Measurements from ENCODE around the gene LCE4A.
"Not testable (repeated sequence)": the region's sequence is repeated elsewhere in the genome, so short reads cannot be mapped to it uniquely, and the experiment has no call there.

LCE4A gene

GRCh38 chr1:152707860-152708259 lies at the start of gene LCE4A:
Gene LCE4A, plus strand, starts transcription at chr1:152708160. Its CDS starts 916 bp downstream, at chr1:152709076.
- no peak for DNase-seq

GRCh38 chr1:152658649-152659048 lies 49.3 kb upstream of the LCE4A start:
- DNase-seq = no peak

GRCh38 chr1:152663098-152663497 lies 44.9 kb upstream of the LCE4A start, which contains the start of gene LCE2D:
Gene LCE2D, plus strand, starts transcription at chr1:152663380. Its CDS starts 726 bp downstream, at chr1:152664106.
- no peak for DNase-seq

GRCh38 chr1:152666171-152666570 lies 41.8 kb upstream of the LCE4A start:
- not testable (repeated sequence) for DNase-seq

- DNase-seq = no peak
Measured at GRCh38 chr1:152667648-152668047, 40.3 kb upstream of the LCE4A start.

- DNase-seq = no peak
Measured at GRCh38 chr1:152673016-152673415, 34.9 kb upstream of the LCE4A start.

- not testable (repeated sequence) for DNase-seq
Measured at GRCh38 chr1:152674983-152675382, 33.0 kb upstream of the LCE4A start, which contains the start of gene LCE2C. Gene LCE2C, plus strand, starts transcription at chr1:152675279. Its CDS starts 737 bp downstream, at chr1:152676016.

GRCh38 chr1:152679459-152679858 lies 28.5 kb upstream of the LCE4A start:
- DNase-seq = no peak

- DNase-seq = no peak
Measured at GRCh38 chr1:152681616-152682015, 26.3 kb upstream of the LCE4A start.

GRCh38 chr1:152683846-152684245 lies 24.1 kb upstream of the LCE4A start:
- DNase-seq = no peak

- DNase-seq = not testable (repeated sequence)
Measured at GRCh38 chr1:152685823-152686222, 22.1 kb upstream of the LCE4A start, which contains the start of gene LCE2B. Gene LCE2B, plus strand, starts transcription at chr1:152686123. Its CDS starts 721 bp downstream, at chr1:152686844.

- DNase-seq = no peak
Measured at GRCh38 chr1:152697701-152698600, 10.0 kb upstream of the LCE4A start, which contains the start of gene LCE2A. Gene LCE2A, plus strand, starts transcription at chr1:152698345. Its CDS starts 557 bp downstream, at chr1:152698902.

GRCh38 chr1:152699746-152700145 lies 8.2 kb upstream of the LCE4A start:
- no peak for DNase-seq

- no peak for DNase-seq
Measured at GRCh38 chr1:152718238-152718637, 10.3 kb downstream of the LCE4A start.

GRCh38 chr1:152725261-152725660 lies 17.3 kb downstream of the LCE4A start:
- DNase-seq = no peak

- no peak for DNase-seq
Measured at GRCh38 chr1:152728986-152729385, 21.0 kb downstream of the LCE4A start.

GRCh38 chr1:152735648-152736047 lies 27.7 kb downstream of the LCE4A start:
- no peak for DNase-seq

- no peak for DNase-seq
Measured at GRCh38 chr1:152737997-152738396, 30.0 kb downstream of the LCE4A start.

GRCh38 chr1:152739841-152740240 lies 31.9 kb downstream of the LCE4A start:
- no peak for DNase-seq

GRCh38 chr1:152741656-152742055 lies 33.7 kb downstream of the LCE4A start:
- DNase-seq = no peak

GRCh38 chr1:152743371-152744145 lies 35.6 kb downstream of the LCE4A start:
- no peak for DNase-seq

- DNase-seq = no peak
Measured at GRCh38 chr1:152745289-152745704, 37.3 kb downstream of the LCE4A start.

- no peak for DNase-seq
Measured at GRCh38 chr1:152745765-152746444, 37.9 kb downstream of the LCE4A start.

Data from CD4-positive, alpha-beta T cell treated with Interleukin-4 for 1 hour (primary cell).